Type B pancreatic cell (in vitro differentiated cells): Measurements from ENCODE around the gene HECW1. TPM values are rescaled to one million over a fixed set of nuclear protein-coding genes. Genes with fewer than 3 reads are reported as not detected.
"Not testable (repeated sequence)": the region's sequence is repeated elsewhere in the genome, so short reads cannot be mapped to it uniquely, and the experiment has no call there.

Source experiments
- DNase-seq: peaks from one replicate; pipeline ENCODE4 v3.0.0; 2021; ENCODE audit warnings: mixed read lengths; ENCODE audit not compliant: unreplicated experiment; ENCODE audit errors: extremely low spot score
- H3K27ac Mint-ChIP-seq: 2 replicates; pipeline ENCODE4 v1.8.0; 2021; ENCODE audit warnings: mild to moderate bottlenecking, mixed read lengths
- H3K27me3 Mint-ChIP-seq: 2 replicates; pipeline ENCODE4 v1.8.0; 2021; ENCODE audit warnings: mixed read lengths
- H3K36me3 Mint-ChIP-seq: 2 replicates; pipeline ENCODE4 v1.8.0; 2021; ENCODE audit warnings: mixed read lengths
- H3K4me1 Mint-ChIP-seq: one replicate; pipeline ENCODE4 v1.8.0; 2021; ENCODE audit warnings: mixed read lengths; ENCODE audit not compliant: unreplicated experiment
- H3K4me3 Mint-ChIP-seq: 2 replicates; pipeline ENCODE4 v1.8.0; 2021; ENCODE audit warnings: mild to moderate bottlenecking, mixed read lengths
- H3K9me3 Mint-ChIP-seq: 2 replicates; pipeline ENCODE4 v1.8.0; 2021; ENCODE audit warnings: mixed read lengths
- CTCF ChIP-seq: fragments of 200-600 bp; sonication (generic); conservative IDR thresholded peaks from 2 replicates; pipeline ENCODE4 v1.5.0; 2021; ENCODE audit warnings: antibody characterized with exemption, mild to moderate bottlenecking
- total RNA-seq: library from RNA; stranded (reverse); gene quantifications from 2 replicates; pipeline ENCODE4 v1.2.1, GENCODE V29; 2021; ENCODE audit warnings: low replicate concordance

Gene HECW1
- total RNA-seq, 1 donor from 2014 or later: 1.4 TPM

- Mint-ChIP-seq H3K36me3 (no peaks in the 10 kb centered on the region), H3K4me3 (no peak overlapping the region), H3K27ac (no peak overlapping the region), H3K9me3 (peaks cover 4% of the 10 kb centered on the region), H3K27me3 (no peaks in the 10 kb centered on the region), H3K4me1 (no peaks in the 10 kb centered on the region)
- DNase-seq: no peak
- TF ChIP-seq CTCF: no peak
Observed at GRCh38 chr7:43570688-43571365, 458.4 kb downstream of the HECW1 start.

GRCh38 chr7:43572516-43573049 is 460.1 kb downstream of the HECW1 start:
- H3K9me3 Mint-ChIP-seq: peaks cover 7% of the 10 kb centered on the region
- no peak overlapping the region for H3K27ac Mint-ChIP-seq
- peaks cover 4% of the 10 kb centered on the region for H3K4me1 Mint-ChIP-seq
- no peak for DNase-seq
- no peak overlapping the region for H3K4me3 Mint-ChIP-seq
- no peak for TF ChIP-seq CTCF
- no peaks in the 10 kb centered on the region for H3K27me3 Mint-ChIP-seq
- H3K36me3 Mint-ChIP-seq: no peaks in the 10 kb centered on the region

GRCh38 chr7:43573832-43574231 is 461.4 kb downstream of the HECW1 start:
- not testable (repeated sequence) for H3K27ac Mint-ChIP-seq, H3K4me1 Mint-ChIP-seq, H3K27me3 Mint-ChIP-seq, H3K4me3 Mint-ChIP-seq, DNase-seq, H3K36me3 Mint-ChIP-seq
- H3K9me3 Mint-ChIP-seq: peaks cover 12% of the 10 kb centered on the region

GRCh38 chr7:43575506-43575905 is 463.1 kb downstream of the HECW1 start:
- Mint-ChIP-seq H3K27ac (no peak overlapping the region), H3K9me3 (peaks cover 16% of the 10 kb centered on the region), H3K4me1 (peaks cover 9% of the 10 kb centered on the region), H3K27me3 (no peaks in the 10 kb centered on the region), H3K4me3 (no peak overlapping the region), H3K36me3 (peaks cover 4% of the 10 kb centered on the region)
- TF ChIP-seq CTCF: no peak
- DNase-seq: no peak

GRCh38 chr7:43576241-43576640 is 463.8 kb downstream of the HECW1 start:
- Mint-ChIP-seq H3K27ac (no peak overlapping the region), H3K4me3 (no peak overlapping the region), H3K36me3 (peaks cover 4% of the 10 kb centered on the region), H3K27me3 (peaks cover 6% of the 10 kb centered on the region), H3K9me3 (peaks cover 16% of the 10 kb centered on the region), H3K4me1 (peaks cover 9% of the 10 kb centered on the region)
- TF ChIP-seq CTCF: no peak
- DNase-seq: no peak

- no peak for TF ChIP-seq CTCF
- H3K9me3 Mint-ChIP-seq: peaks cover 16% of the 10 kb centered on the region
- peaks cover 15% of the 10 kb centered on the region for H3K27me3 Mint-ChIP-seq
- H3K36me3 Mint-ChIP-seq: peaks cover 4% of the 10 kb centered on the region
- peak overlapping the region; percentile 89 for H3K27ac Mint-ChIP-seq
- peaks cover 9% of the 10 kb centered on the region for H3K4me1 Mint-ChIP-seq
- H3K4me3 Mint-ChIP-seq: no peak overlapping the region
- DNase-seq: no peak
Observed at GRCh38 chr7:43577485-43577951, 465.1 kb downstream of the HECW1 start.
